Neural cell (in vitro differentiated cells): ENCODE results near the gene PMM2. TPM values are rescaled to one million over a fixed set of nuclear protein-coding genes. Genes with fewer than 3 reads are reported as not detected.
"Not testable (repeated sequence)": the region's sequence is repeated elsewhere in the genome, so short reads cannot be mapped to it uniquely, and the experiment has no call there.

Experiments
- H2AFZ ChIP-seq: fragments of 200-600, 300-800 bp; sonication (generic), shearing (Covaris generic); 2 replicates; pipeline ENCODE4 v1.6.0; 2014; ENCODE audit warnings: low read depth, mild to moderate bottlenecking, antibody characterized with exemption, low read length, moderate library complexity
- H3F3A ChIP-seq: fragments of 200-600 bp; shearing (Covaris generic); 2 replicates; pipeline ENCODE4 v1.6.1; 2016; ENCODE audit warnings: mild to moderate bottlenecking, moderate library complexity, mixed read lengths, antibody characterized with exemption, low read length; ENCODE audit not compliant: insufficient read depth, poor library complexity, severe bottlenecking
- H3K27ac ChIP-seq: fragments of 200-600, 300-800 bp; sonication (generic), shearing (Covaris generic); 2 replicates; pipeline ENCODE4 v1.5.1; 2014; ENCODE audit warnings: mild to moderate bottlenecking, low read length, moderate library complexity
- H3K27me3 ChIP-seq: fragments of 300-800, 200-600 bp; sonication (generic), shearing (Covaris generic); 2 replicates; pipeline ENCODE4 v1.6.0; 2014; ENCODE audit warnings: mild to moderate bottlenecking, low read depth, low read length, moderate library complexity; ENCODE audit not compliant: insufficient read depth
- H3K36me3 ChIP-seq: fragments of 300-800, 200-600 bp; sonication (generic), shearing (Covaris generic); 2 replicates; pipeline ENCODE4 v1.5.1; 2014; ENCODE audit warnings: mild to moderate bottlenecking, antibody characterized with exemption, low read length, moderate library complexity; ENCODE audit not compliant: insufficient read depth
- H3K4me2 ChIP-seq: fragments of 300-800, 200-600 bp; sonication (generic), shearing (Covaris generic); 2 replicates; pipeline ENCODE4 v1.6.0; 2014; ENCODE audit warnings: mild to moderate bottlenecking, low read length
- H3K4me3 ChIP-seq: fragments of 300-800, 200-600 bp; sonication (generic), shearing (Covaris generic); 2 replicates; pipeline ENCODE4 v1.5.1; 2014; ENCODE audit warnings: mild to moderate bottlenecking, low read length, moderate library complexity
- H3K79me2 ChIP-seq: fragments of 200-600 bp; shearing (Covaris generic); replicated peaks from 2 replicates; pipeline ENCODE4 v1.6.0; 2014; ENCODE audit warnings: mild to moderate bottlenecking, low read length, moderate library complexity; ENCODE audit not compliant: insufficient read depth
- H3K9ac ChIP-seq: fragments of 300-800, 200-600 bp; sonication (generic), shearing (Covaris generic); 2 replicates; pipeline ENCODE4 v1.6.1; 2016; ENCODE audit warnings: mild to moderate bottlenecking, low read length, mixed read lengths
- H3K9me2 ChIP-seq: fragments of 200-600 bp; shearing (Covaris generic); 2 replicates; pipeline ENCODE4 v1.6.1; 2016; ENCODE audit warnings: mild to moderate bottlenecking, low read length, mixed read lengths; ENCODE audit not compliant: insufficient read depth
- H3K9me3 ChIP-seq: fragments of 200-600, 300-800 bp; sonication (generic), shearing (Covaris generic); 2 replicates; pipeline ENCODE4 v1.6.1; 2016; ENCODE audit warnings: mild to moderate bottlenecking, mixed run types, low read length, moderate library complexity, mixed read lengths
- H4K20me1 ChIP-seq: fragments of 200-600 bp; shearing (Covaris generic); 2 replicates; pipeline ENCODE4 v1.6.1; 2016; ENCODE audit warnings: mild to moderate bottlenecking, mixed run types; ENCODE audit not compliant: insufficient read depth
- CTCF ChIP-seq: fragments of 450-650 bp; IDR thresholded peaks from 2 replicates; pipeline ENCODE4 v1.5.1; 2014; ENCODE audit warnings: antibody characterized with exemption, mild to moderate bottlenecking, moderate library complexity; ENCODE audit not compliant: poor library complexity, severe bottlenecking
- EP300 ChIP-seq: fragments of 450-650 bp; conservative IDR thresholded peaks from 2 replicates; pipeline ENCODE4 v1.6.1; 2014; ENCODE audit warnings: antibody characterized with exemption, mild to moderate bottlenecking, moderate library complexity; ENCODE audit not compliant: poor library complexity, severe bottlenecking
- EZH2 ChIP-seq: fragments of 200-600, 300-800 bp; shearing (Covaris generic), sonication (generic); IDR thresholded peaks from 2 replicates; pipeline ENCODE4 v1.6.1; 2014; ENCODE audit warnings: antibody characterized with exemption, low read length, borderline replicate concordance, mild to moderate bottlenecking; ENCODE audit not compliant: insufficient read depth, poor library complexity, severe bottlenecking
- MXI1 ChIP-seq: fragments of 450-650 bp; conservative IDR thresholded peaks from 2 replicates; pipeline ENCODE4 v1.6.1; 2014; ENCODE audit warnings: antibody characterized with exemption, mild to moderate bottlenecking; ENCODE audit not compliant: poor library complexity, severe bottlenecking
- POLR2AphosphoS5 ChIP-seq: IDR thresholded peaks from 2 replicates; pipeline ENCODE4 v1.6.1; 2012
- RAD21 ChIP-seq: fragments of 450-650 bp; conservative IDR thresholded peaks from 2 replicates; pipeline ENCODE4 v1.6.1; 2014; ENCODE audit warnings: antibody characterized with exemption, mild to moderate bottlenecking, moderate library complexity
- REST ChIP-seq: IDR thresholded peaks from 2 replicates; pipeline ENCODE4 v1.6.1; 2012; ENCODE audit warnings: borderline replicate concordance
- SMC3 ChIP-seq: fragments of 450-650 bp; conservative IDR thresholded peaks from 2 replicates; pipeline ENCODE4 v1.6.1; 2014; ENCODE audit warnings: antibody characterized with exemption, mild to moderate bottlenecking, moderate library complexity; ENCODE audit not compliant: poor library complexity
- TAF1 ChIP-seq: IDR thresholded peaks from 2 replicates; pipeline ENCODE4 v1.6.1; 2012; ENCODE audit warnings: low read depth
- polyA plus RNA-seq: library from polyadenylated mRNA; depleted of rRNA; stranded (reverse); fragments of >200 nt; gene quantifications from 2 replicates; pipeline ENCODE4 v1.2.3, GENCODE V29; 2014

PMM2 gene
- polyA plus RNA-seq, 1 donor from 2014 or later, result 20.2 TPM

GRCh38 chr16:8782673-8783072 is 15.0 kb upstream of the PMM2 start:
- H3K9me3 ChIP-seq, result no peaks in the 10 kb centered on the region
- H3K27me3 ChIP-seq, result no peaks in the 10 kb centered on the region
- H3K9ac ChIP-seq, result no peak overlapping the region
- no peak overlapping the region for H3K4me3 ChIP-seq
- H4K20me1 ChIP-seq, result no peaks in the 10 kb centered on the region
- no peaks in the 10 kb centered on the region for H3F3A ChIP-seq
- no peak overlapping the region for H3K4me2 ChIP-seq
- peaks cover 7% of the 10 kb centered on the region for H3K36me3 ChIP-seq
- no peaks in the 10 kb centered on the region for H3K79me2 ChIP-seq
- no peak overlapping the region for H3K27ac ChIP-seq
- TF ChIP-seq EZH2 (no peak), SMC3 (no peak), REST (no peak), TAF1 (no peak)
- H2AFZ ChIP-seq, result no peak overlapping the region
- H3K9me2 ChIP-seq, result no peaks in the 10 kb centered on the region

- Histone ChIP-seq H3K36me3 (peaks cover 7% of the 10 kb centered on the region), H3K9me3 (no peaks in the 10 kb centered on the region), H3K9ac (no peak overlapping the region), H3K9me2 (no peaks in the 10 kb centered on the region), H3K79me2 (no peaks in the 10 kb centered on the region), H3K27me3 (no peaks in the 10 kb centered on the region), H4K20me1 (no peaks in the 10 kb centered on the region), H3K4me2 (no peak overlapping the region), H2AFZ (no peak overlapping the region), H3K4me3 (no peak overlapping the region), H3F3A (no peaks in the 10 kb centered on the region), H3K27ac (no peak overlapping the region)
- TF ChIP-seq SMC3 (no peak), MXI1 (no peak), EP300 (no peak), RAD21 (no peak), REST (no peak), TAF1 (no peak), EZH2 (no peak), POLR2AphosphoS5 (no peak), CTCF (no peak)
Observed at GRCh38 chr16:8785408-8785807, 12.2 kb upstream of the PMM2 start.

GRCh38 chr16:8786316-8786715 is 11.3 kb upstream of the PMM2 start:
- not testable (repeated sequence) for H3K4me3 ChIP-seq, H4K20me1 ChIP-seq, H3K9me3 ChIP-seq, H3F3A ChIP-seq, H3K4me2 ChIP-seq, H3K9ac ChIP-seq, H3K79me2 ChIP-seq, H3K27me3 ChIP-seq, H3K36me3 ChIP-seq, H2AFZ ChIP-seq, H3K9me2 ChIP-seq, H3K27ac ChIP-seq
